ENCODE data around the gene ZBTB40.

Gene ZBTB40

DNA sequence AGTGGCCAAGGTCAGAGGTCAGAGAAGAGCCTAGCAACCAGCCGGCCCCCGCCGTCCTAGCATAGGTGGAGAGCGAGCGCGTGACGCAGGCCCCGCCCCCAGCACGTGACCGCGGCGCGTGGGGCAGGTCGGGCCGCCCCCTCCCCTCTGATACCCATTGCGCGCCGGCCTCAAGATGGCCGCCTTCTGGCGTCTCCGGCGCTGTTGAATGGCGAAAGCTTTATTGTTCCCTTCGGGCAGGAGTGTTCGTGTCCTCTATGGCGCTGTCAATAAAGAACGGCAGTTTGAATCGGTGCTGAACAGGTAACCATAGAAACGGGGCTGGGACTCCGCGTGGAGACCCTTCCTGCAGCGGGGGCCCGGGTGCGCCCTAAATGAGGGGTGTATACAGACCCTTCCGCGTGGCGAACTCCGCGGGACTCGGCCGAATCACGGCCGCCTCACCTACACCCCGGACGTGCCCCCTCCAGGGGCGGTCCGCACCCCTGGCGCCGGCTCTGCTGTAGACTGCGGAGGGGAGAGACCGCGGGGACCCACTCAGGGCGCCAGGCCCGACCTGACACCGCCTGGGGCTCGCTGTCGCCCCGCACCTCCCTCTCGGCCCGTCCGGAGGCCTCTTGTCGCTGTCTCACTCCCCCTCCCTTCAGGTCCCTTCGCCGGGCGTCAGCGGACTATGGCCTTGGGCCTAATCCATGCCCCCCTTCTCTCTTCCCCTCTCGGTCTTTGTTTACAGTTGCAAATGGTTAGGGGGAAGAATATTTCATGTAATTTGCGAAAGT, at the start of gene ZBTB40:
Gene ZBTB40 (plus strand): TSS at position 150 of the 779 bp plus-strand sequence. CDS start 38,098 bp downstream, outside the sequence.
- peak; percentile 84 to 93 for DNase-seq (ENCODE audit: low read depth in 2 of 2)

GRCh38 chr1:22402356-22403053, 49.1 kb upstream of the ZBTB40 start:
- DNase-seq (ENCODE audit: low read depth in 2 of 2) = no peak

DNA sequence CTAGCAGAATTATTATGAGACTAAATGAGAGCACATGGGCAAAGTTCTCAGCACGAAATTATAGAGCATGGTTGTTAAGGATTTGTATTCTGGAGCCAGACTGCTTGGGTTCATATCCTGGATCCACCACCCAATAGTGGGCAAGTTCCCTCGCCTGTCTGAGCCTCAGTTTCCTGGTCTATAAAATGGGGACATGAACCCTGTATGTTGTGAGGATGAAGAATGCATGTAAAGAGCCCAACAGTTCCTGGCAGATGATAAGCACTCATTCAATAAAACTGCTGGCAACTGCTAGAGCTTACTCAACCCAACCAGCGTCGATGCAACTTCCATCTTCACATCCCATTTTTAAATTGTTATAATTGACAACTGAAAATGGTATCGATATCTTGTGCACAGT, 47.2 kb upstream of the ZBTB40 start:
- no peak for DNase-seq (ENCODE audit: low read depth in 2 of 2)

- DNase-seq (ENCODE audit: low read depth in 2 of 2) = no peak
These were observed 44.7 kb upstream of the ZBTB40 start for GRCh38 chr1:22406722-22407495.

DNA sequence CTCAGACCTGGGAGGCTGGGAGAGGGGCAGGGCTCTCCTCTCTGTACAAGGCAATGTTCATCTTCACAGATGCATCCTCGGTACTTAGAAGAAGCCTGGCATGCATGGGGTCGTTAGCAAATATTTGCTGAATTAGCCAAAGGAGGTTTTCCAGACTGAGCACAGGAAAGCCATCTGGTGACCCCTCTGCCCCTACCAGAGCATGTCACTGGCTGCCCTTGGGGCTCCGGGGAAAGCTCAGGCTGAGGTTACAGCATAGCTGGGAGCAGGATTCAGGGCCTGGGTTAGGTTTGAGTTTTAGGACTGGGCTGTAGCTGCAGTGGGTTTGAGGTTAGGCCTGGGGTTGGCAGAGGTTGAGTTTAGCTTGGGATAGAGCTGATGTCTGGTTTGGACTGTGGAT, 43.4 kb upstream of the ZBTB40 start:
- DNase-seq (ENCODE audit: low read depth in 2 of 2) = no peak

DNA sequence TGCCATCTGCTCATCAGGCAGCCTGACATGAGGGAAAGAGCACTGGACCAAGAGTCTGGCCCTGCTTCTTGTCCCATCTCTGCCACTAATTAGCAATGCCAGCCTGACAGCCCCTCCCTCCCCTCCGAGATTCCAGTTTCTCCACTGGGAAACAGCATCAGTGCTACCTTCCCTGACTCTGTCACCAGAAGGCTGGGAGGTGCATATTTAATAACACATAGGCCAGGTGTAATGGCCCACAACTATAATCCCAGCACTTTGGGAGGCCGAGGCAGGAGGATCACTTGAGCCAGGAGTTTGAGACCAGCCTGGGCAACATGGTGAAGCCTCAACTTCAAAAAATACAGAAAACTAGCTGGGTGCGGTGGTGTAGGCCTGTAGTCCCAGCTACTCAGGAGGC, 41.2 kb upstream of the ZBTB40 start:
- no peak for DNase-seq (ENCODE audit: low read depth in 2 of 2)

GRCh38 chr1:22410928-22411495, 40.6 kb upstream of the ZBTB40 start:
- DNase-seq (ENCODE audit: low read depth in 2 of 2) = no peak

- no peak for DNase-seq (ENCODE audit: low read depth in 2 of 2)
These were observed 40.1 kb upstream of the ZBTB40 start for GRCh38 chr1:22411589-22411988.

DNA sequence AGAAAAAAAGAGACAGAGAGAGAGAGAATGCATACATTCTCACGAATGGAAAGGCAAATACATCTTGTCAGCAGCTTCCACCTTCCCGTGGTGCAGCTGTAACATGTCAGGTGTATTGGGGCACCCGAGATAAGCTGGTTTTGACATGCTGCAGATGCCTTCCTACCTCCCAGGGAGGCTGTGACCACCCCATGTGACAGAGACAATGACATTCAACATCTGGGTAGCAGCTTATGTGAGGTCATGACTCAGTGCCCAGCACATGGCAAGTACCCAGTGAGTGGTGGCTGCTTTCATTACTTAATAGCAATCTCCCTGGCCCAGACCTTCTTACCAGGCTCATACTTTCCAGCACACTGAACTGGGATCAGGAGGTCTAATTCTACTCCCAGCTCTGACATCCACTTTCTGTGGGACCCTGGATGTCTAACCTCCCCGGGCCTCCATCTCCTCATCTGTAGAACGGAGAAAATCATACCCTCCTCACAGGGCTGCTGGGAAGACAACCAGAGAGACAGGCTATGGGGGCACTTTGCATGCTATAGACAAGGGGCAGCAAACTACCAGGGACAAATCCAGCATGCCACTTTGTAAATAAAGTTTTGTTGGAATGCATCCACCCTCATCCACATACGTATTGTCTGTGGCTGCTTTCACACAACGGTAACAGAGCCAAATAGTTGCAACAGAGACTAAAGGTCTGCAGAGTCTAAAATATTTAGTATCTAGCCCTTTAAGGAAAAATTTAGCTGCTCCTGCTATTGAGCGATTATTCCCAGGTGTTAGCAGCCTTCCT, 38.5 kb upstream of the ZBTB40 start:
- DNase-seq (ENCODE audit: low read depth in 2 of 2) = no peak

GRCh38 chr1:22413799-22414198, 37.9 kb upstream of the ZBTB40 start:
- DNase-seq (ENCODE audit: low read depth in 2 of 2) = no peak

DNA sequence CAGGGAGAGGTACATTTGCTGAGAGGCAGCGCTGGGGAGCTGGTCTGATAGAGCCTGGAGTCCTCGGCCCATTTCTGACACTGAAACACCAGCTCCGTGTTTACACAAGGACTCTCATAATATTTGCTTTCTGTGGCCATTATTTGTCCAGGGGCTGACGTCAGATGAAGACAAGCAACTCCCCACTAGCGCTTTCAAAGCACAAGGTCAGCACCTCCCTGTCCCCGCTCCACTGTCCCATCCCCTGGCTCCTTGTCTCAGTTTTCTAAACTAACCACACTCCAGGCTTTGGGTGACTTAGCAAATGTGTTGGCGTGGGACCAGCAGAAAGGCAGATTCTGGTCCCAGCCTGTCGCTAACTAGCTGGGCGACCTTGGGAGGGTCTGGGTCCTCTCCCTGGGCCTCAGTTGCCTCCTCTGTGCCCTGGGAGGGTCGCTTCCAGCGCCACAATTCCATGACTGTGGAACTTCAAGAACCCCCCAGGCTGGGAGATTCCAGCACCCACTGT, 37.4 kb upstream of the ZBTB40 start:
- DNase-seq (ENCODE audit: low read depth in 2 of 2) = no peak

GRCh38 chr1:22415489-22415888, 36.2 kb upstream of the ZBTB40 start:
- DNase-seq (ENCODE audit: low read depth in 2 of 2) = no peak

DNA sequence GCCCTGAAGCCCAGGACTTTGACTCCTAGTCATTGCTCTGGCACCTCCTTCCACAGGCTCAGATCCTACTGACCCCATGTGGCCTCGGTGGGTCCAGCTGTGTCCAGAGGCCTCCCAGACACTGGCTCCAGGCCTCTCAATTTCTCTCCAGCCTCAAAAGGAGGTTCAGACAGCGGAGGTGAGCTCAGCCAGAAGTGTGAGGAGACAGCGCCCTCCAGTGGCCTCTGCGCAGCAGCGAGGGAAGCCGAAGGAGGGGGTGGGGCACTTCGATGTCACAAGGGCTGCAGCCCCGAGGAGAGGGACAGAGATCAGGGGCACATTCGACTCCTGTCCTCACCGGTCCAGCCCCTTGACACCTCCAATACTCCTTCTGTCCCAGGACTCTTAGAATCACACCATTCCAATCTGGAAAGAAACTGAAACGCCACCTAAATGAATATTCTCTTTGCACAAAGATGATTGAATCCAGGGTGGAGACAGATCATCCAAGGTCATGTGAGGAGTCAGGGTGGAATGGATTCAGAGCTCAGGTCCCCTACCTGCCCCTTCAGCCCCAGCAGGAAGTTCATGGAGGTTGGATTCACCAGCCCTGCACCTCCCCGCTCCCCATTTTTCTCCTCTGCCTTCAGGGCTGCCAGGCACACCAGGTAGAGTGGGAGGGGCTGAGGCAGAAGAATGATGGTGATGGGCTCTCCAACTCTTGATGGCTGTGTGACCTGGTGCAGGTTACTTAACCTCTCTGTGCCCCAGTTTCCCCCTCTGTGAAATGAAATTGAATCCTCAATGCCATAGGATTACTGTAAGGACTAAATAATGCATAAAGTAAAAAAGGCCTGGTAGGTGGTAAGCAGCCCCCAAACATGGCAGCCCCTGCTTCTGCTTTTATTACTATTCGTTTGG, 34.8 kb upstream of the ZBTB40 start:
- DNase-seq (ENCODE audit: low read depth in 2 of 2) = peak; percentile 43 to 73

GRCh38 chr1:22417466-22417865, 34.2 kb upstream of the ZBTB40 start:
- no peak for DNase-seq (ENCODE audit: low read depth in 2 of 2)

DNA sequence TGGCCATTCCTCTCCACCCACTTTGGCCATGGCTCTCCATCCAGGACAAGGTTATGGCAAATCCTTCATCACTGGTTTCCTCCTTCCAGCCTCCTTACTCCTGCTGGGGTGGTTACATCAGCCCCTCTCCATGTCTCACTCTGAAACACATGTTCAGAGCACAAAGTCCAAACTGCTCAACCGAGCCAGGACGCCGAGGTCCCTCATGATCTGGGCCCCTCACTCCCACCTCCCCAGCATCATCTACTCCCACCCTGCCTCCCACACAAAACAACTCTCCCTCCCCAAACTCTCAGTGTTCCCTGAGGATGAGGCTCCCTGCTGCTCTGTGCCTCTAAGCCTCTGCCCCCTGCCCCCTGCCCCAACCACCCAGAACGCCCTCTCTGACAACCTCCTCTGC, 33.3 kb upstream of the ZBTB40 start:
- no peak for DNase-seq (ENCODE audit: low read depth in 2 of 2)

DNA sequence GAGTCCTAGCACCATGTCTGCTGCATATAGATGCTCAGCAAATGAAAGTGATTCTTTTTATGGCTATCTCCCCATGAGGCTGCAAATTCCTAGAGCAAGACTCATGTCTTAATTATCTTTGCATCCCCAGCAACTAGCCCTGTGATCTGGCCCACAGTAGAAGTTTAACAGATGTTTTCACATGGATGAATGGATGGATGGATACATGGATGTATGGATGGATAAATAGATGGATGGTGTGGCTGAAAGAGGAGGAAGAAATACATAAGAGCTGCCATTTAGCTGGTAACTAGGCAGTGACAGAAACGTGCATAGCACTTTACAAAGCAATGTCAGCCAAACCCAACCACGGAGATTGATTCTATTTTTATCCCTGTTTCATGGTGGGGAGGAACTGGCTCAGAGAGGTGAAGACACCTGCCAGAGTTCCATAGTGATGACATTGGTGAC, 32.7 kb upstream of the ZBTB40 start:
- DNase-seq (ENCODE audit: low read depth in 2 of 2) = no peak

DNA sequence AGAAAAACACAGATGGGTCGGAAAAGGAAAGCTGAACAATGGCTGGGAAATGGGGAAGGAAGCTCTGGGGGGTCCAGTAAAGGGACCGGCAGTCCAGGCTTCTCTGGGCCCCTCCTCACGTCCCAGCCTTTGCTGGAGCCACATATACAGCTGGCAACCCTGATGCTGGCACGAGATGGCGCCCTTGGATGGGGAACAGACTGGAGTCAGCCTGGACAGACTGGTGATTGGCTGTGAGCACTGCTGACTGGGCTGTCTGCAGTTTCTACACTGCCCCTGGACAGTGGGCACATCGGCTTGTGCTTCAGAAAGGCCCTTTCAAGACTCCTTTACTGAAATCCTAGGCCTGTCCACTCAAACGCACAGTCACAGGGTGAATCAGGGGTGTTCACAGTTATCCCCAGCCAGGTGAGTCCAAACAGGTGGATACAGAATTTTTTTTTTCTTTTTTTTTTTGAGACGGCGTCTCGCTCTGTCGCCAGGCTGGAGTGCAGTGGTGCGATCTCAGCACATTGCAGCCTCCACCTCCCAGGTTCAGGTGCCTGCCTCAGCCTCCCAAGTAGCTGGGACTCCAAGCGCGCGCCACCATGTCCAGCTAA, 31.1 kb upstream of the ZBTB40 start:
- DNase-seq (ENCODE audit: low read depth in 2 of 2) = peak in 1 of 2 experiments; percentile 51

- no peak for DNase-seq (ENCODE audit: low read depth in 2 of 2)
These were observed 24.9 kb upstream of the ZBTB40 start for GRCh38 chr1:22426781-22427180.

DNA sequence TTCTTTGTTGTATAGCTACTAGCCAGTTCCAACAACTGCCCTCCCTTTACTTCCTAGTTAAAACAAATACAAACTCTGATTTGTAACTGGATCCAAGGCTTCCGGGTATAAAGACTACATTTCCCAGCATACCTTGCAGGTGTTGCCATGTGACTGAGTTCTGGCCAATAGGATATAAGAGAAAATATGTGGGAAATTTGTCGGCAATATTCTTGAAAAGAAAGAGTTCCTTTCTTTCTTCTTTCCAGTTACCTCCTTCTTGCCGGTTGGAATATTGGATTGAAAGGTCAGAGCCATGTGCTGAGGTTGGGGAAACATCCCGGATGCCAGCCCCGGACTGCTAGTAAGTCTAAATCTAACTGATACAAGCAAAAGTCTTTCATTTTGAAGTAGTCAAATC, 23.0 kb upstream of the ZBTB40 start:
- DNase-seq (ENCODE audit: low read depth in 2 of 2) = no peak

- no peak for DNase-seq (ENCODE audit: low read depth in 2 of 2)
These were observed 19.7 kb upstream of the ZBTB40 start for GRCh38 chr1:22431965-22432364.

Data from stimulated activated CD4-positive, alpha-beta T cell treated with anti-CD3 and anti-CD28 coated beads, Interleukin-12 subunit alpha, Interleukin-12 subunit beta, amount 100 ng/mL, for 24 hours (primary cell).